H9 (cell line): ENCODE data around the gene GALNT16. TPM values are rescaled to one million over a fixed set of nuclear protein-coding genes. Genes with fewer than 3 reads are reported as not detected.

Experiments
- DNase-seq: peaks from one replicate; pipeline ENCODE4 v3.0.0-alpha.2; 2017
- H2AFZ ChIP-seq: one replicate; pipeline ENCODE4 v1.6.1; 2013; ENCODE audit warnings: mild to moderate bottlenecking, low read length, control low read depth, moderate library complexity
- H2AK5ac ChIP-seq: 2 replicates; pipeline ENCODE4 v1.6.1; 2013; ENCODE audit warnings: low read length, control low read depth, mixed read lengths; ENCODE audit not compliant: insufficient read length
- H2BK120ac ChIP-seq: one replicate; pipeline ENCODE4 v1.6.1; 2013; ENCODE audit warnings: low read depth, mild to moderate bottlenecking, low read length, control low read depth, inconsistent platforms; ENCODE audit not compliant: poor library complexity, severe bottlenecking
- H2BK12ac ChIP-seq: 2 replicates; pipeline ENCODE4 v1.6.1; 2013; ENCODE audit warnings: low read length, control low read depth, mixed read lengths, low read depth; ENCODE audit not compliant: insufficient read length
- H2BK15ac ChIP-seq: 2 replicates; pipeline ENCODE4 v1.6.1; 2013; ENCODE audit warnings: low read depth, low read length, control low read depth
- H2BK20ac ChIP-seq: one replicate; pipeline ENCODE4 v1.6.1; 2013; ENCODE audit warnings: low read depth, mild to moderate bottlenecking, low read length, control low read depth, inconsistent platforms; ENCODE audit not compliant: poor library complexity, severe bottlenecking
- H2BK5ac ChIP-seq: 2 replicates; pipeline ENCODE4 v1.6.1; 2013; ENCODE audit warnings: low read length, control low read depth, mixed read lengths; ENCODE audit not compliant: insufficient read length
- H3K14ac ChIP-seq: 2 replicates; pipeline ENCODE4 v1.6.1; 2013; ENCODE audit warnings: low read length, control low read depth; ENCODE audit not compliant: insufficient read depth
- H3K18ac ChIP-seq: 2 replicates; pipeline ENCODE4 v1.6.1; 2013; ENCODE audit warnings: low read depth, mild to moderate bottlenecking, mixed read lengths, low read length, control low read depth; ENCODE audit not compliant: insufficient read length
- H3K23ac ChIP-seq: 2 replicates; pipeline ENCODE4 v1.6.1; 2013; ENCODE audit warnings: low read length, control low read depth, mixed read lengths, low read depth; ENCODE audit not compliant: insufficient read length
- H3K23me2 ChIP-seq: 2 replicates; pipeline ENCODE4 v1.6.1; 2013; ENCODE audit warnings: low read depth, mild to moderate bottlenecking, mixed read lengths, low read length, control low read depth; ENCODE audit not compliant: insufficient read length, poor library complexity, severe bottlenecking
- H3K27ac ChIP-seq: 2 replicates; pipeline ENCODE4 v1.5.1; 2013; ENCODE audit warnings: low read length, control low read depth, mixed read lengths, low read depth; ENCODE audit not compliant: insufficient read length
- H3K27me3 ChIP-seq: 2 replicates; pipeline ENCODE4 v1.6.1; 2013; ENCODE audit warnings: low read length, control low read depth, inconsistent platforms; ENCODE audit not compliant: insufficient read depth
- H3K4ac ChIP-seq: 2 replicates; pipeline ENCODE4 v1.6.1; 2013; ENCODE audit warnings: low read depth, mild to moderate bottlenecking, control low read depth, inconsistent platforms, low read length, moderate library complexity
- H3K4me1 ChIP-seq: 2 replicates; pipeline ENCODE4 v1.6.1; 2013; ENCODE audit warnings: low read length, control low read depth, inconsistent platforms; ENCODE audit not compliant: insufficient read depth
- H3K4me2 ChIP-seq: 2 replicates; pipeline ENCODE4 v1.6.1; 2013; ENCODE audit warnings: low read length, control low read depth, mixed read lengths; ENCODE audit not compliant: insufficient read length, insufficient read depth
- H3K56ac ChIP-seq: 2 replicates; pipeline ENCODE4 v1.6.1; 2013; ENCODE audit warnings: low read depth, mild to moderate bottlenecking, mixed read lengths, low read length, control low read depth; ENCODE audit not compliant: insufficient read length
- H3K79me1 ChIP-seq: 2 replicates; pipeline ENCODE4 v1.6.1; 2013; ENCODE audit warnings: low read depth, mild to moderate bottlenecking, moderate library complexity, low read length, control low read depth, inconsistent platforms; ENCODE audit not compliant: insufficient read depth, poor library complexity, severe bottlenecking
- H3K79me2 ChIP-seq: 2 replicates; pipeline ENCODE4 v1.6.1; 2013; ENCODE audit warnings: low read length, control low read depth, inconsistent platforms; ENCODE audit not compliant: insufficient read depth
- H3K9ac ChIP-seq: 2 replicates; pipeline ENCODE4 v1.6.1; 2013; ENCODE audit warnings: low read length, control low read depth, mixed read lengths; ENCODE audit not compliant: insufficient read length; ENCODE audit errors: extremely low read depth
- H3K9me3 ChIP-seq: one replicate; pipeline ENCODE4 v1.6.1; 2013; ENCODE audit warnings: low read depth, low read length, inconsistent platforms; ENCODE audit not compliant: control insufficient read depth
- H3T11ph ChIP-seq: one replicate; pipeline ENCODE4 v1.6.1; 2013; ENCODE audit warnings: mild to moderate bottlenecking, low read length, control low read depth, inconsistent platforms
- H4K20me1 ChIP-seq: one replicate; pipeline ENCODE4 v1.6.1; 2013; ENCODE audit not compliant: control insufficient read depth, insufficient read length, insufficient read depth
- H4K5ac ChIP-seq: 2 replicates; pipeline ENCODE4 v1.6.1; 2013; ENCODE audit warnings: low read depth, mild to moderate bottlenecking, mixed read lengths, low read length, control low read depth; ENCODE audit not compliant: insufficient read length
- H4K8ac ChIP-seq: replicated peaks from 2 replicates; pipeline ENCODE4 v1.6.1; 2013; ENCODE audit warnings: low read length, control low read depth, mixed read lengths, low read depth; ENCODE audit not compliant: insufficient read length
- H4K91ac ChIP-seq: 2 replicates; pipeline ENCODE4 v1.6.1; 2013; ENCODE audit warnings: low read depth, mild to moderate bottlenecking, moderate library complexity, mixed read lengths, low read length, control low read depth; ENCODE audit not compliant: insufficient read length
- H3K27ac Mint-ChIP-seq, 3 experiments: 2 replicates in 2 of 3; 3 replicates in 1 of 3; pipeline ENCODE4 v1.8.0; 2020 to 2021; ENCODE audit warnings: mixed read lengths in 3 of 3, mild to moderate bottlenecking in 1 of 3, moderate library complexity in 1 of 3
- H3K27me3 Mint-ChIP-seq: 2 replicates; pipeline ENCODE4 v1.8.0; 2021; ENCODE audit warnings: low read depth, mild to moderate bottlenecking, moderate library complexity, mixed read lengths
- H3K36me3 Mint-ChIP-seq, 3 experiments: 2 replicates in 2 of 3; 3 replicates in 1 of 3; pipeline ENCODE4 v1.8.0; 2020 to 2021; ENCODE audit warnings: low read depth in 3 of 3, mixed read lengths in 3 of 3; ENCODE audit not compliant: insufficient read depth in 1 of 3
- H3K4me1 Mint-ChIP-seq, 2 experiments: 2 replicates each; pipeline ENCODE4 v1.8.0; 2020; ENCODE audit warnings: mixed read lengths in 2 of 2
- H3K4me3 Mint-ChIP-seq, 2 experiments: 2 replicates in 1 of 2; 3 replicates in 1 of 2; pipeline ENCODE4 v1.8.0; 2020 to 2021; ENCODE audit warnings: mild to moderate bottlenecking in 2 of 2, mixed read lengths in 2 of 2, moderate library complexity in 1 of 2
- H3K9me3 Mint-ChIP-seq, 2 experiments: 2 replicates in 1 of 2; 3 replicates in 1 of 2; pipeline ENCODE4 v1.8.0; 2020; ENCODE audit warnings: mild to moderate bottlenecking in 2 of 2, mixed read lengths in 2 of 2, moderate library complexity in 1 of 2
- WGBS: extraction: QIAGEN DNeasy Blood & Tissue Kit; methylation state at CpG from one replicate; pipeline ENCODE4 v1.1.7; 2013; ENCODE audit warnings: missing lambda C conversion rate, low lambda C conversion rate, mixed read lengths; ENCODE audit not compliant: insufficient read length; ENCODE audit errors: extremely low coverage; 5-methylcytosine and 5-hydroxymethylcytosine counted together
- total RNA-seq: library from RNA; stranded (reverse); gene quantifications from 2 replicates; pipeline ENCODE4 v1.2.1, GENCODE V29; 2021
- TF ChIP-seq, protein P1 (sequence below): fragments of 200-600 bp; sonication (generic); conservative IDR thresholded peaks from 3 replicates; pipeline ENCODE4 v1.8.0; 2021; ENCODE audit warnings: antibody characterized with exemption, mild to moderate bottlenecking

Gene GALNT16
- total RNA-seq, 1 experiment from 2014 or later, result 2.3 TPM

GRCh38 chr14:69314327-69314726 lies 54.4 kb downstream of the GALNT16 start:
- H3K56ac ChIP-seq, result no peak overlapping the region
- no peak overlapping the region for H3K4me3 Mint-ChIP-seq
- no peaks in the 10 kb centered on the region for H3K79me2 ChIP-seq
- H3K4me1 ChIP-seq, result peaks cover 9% of the 10 kb centered on the region; the same call in 1 of the 2 replicates
- no peak overlapping the region for H2BK120ac ChIP-seq
- no CpG with 5 or more reads among the region's 1 CpG for WGBS
- no peaks in the 10 kb centered on the region for H3K23me2 ChIP-seq
- H3K27me3 Mint-ChIP-seq, result no peaks in the 10 kb centered on the region; the same call in none of the 2 replicates
- no peak overlapping the region for H2BK20ac ChIP-seq
- no peak overlapping the region for H3K18ac ChIP-seq
- no peak overlapping the region for H3K4ac ChIP-seq
- no peaks in the 10 kb centered on the region for H4K20me1 ChIP-seq
- DNase-seq, result no peak
- no peak overlapping the region for H3T11ph ChIP-seq
- peaks cover 0 to 4% of the 10 kb centered on the region in 2 experiments; a peak in 1 of 5 replicates for H3K9me3 Mint-ChIP-seq
- H3K36me3 Mint-ChIP-seq, result peaks cover 0 to 5% (median 0%) of the 10 kb centered on the region in 3 experiments; a peak in 1 of 7 replicates
- H3K23ac ChIP-seq, result no peak overlapping the region
- no peak overlapping the region for H2BK5ac ChIP-seq
- H2BK12ac ChIP-seq, result no peak overlapping the region
- no peak overlapping the region for H3K4me2 ChIP-seq
- no peaks in the 10 kb centered on the region for H3K79me1 ChIP-seq
- TF ChIP-seq, protein P1, sequence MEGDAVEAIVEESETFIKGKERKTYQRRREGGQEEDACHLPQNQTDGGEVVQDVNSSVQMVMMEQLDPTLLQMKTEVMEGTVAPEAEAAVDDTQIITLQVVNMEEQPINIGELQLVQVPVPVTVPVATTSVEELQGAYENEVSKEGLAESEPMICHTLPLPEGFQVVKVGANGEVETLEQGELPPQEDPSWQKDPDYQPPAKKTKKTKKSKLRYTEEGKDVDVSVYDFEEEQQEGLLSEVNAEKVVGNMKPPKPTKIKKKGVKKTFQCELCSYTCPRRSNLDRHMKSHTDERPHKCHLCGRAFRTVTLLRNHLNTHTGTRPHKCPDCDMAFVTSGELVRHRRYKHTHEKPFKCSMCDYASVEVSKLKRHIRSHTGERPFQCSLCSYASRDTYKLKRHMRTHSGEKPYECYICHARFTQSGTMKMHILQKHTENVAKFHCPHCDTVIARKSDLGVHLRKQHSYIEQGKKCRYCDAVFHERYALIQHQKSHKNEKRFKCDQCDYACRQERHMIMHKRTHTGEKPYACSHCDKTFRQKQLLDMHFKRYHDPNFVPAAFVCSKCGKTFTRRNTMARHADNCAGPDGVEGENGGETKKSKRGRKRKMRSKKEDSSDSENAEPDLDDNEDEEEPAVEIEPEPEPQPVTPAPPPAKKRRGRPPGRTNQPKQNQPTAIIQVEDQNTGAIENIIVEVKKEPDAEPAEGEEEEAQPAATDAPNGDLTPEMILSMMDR, result no peak
- H2AFZ ChIP-seq, result no peak overlapping the region
- no peaks in the 10 kb centered on the region for H3K9me3 ChIP-seq
- H3K27ac Mint-ChIP-seq, result no peak overlapping the region
- H3K27ac ChIP-seq, result no peak overlapping the region
- no peak overlapping the region for H3K9ac ChIP-seq
- H4K5ac ChIP-seq, result no peak overlapping the region
- H4K8ac ChIP-seq, result no peak overlapping the region
- H3K27me3 ChIP-seq, result no peaks in the 10 kb centered on the region
- peaks cover 22 to 31% of the 10 kb centered on the region in 2 experiments for H3K4me1 Mint-ChIP-seq
- H3K14ac ChIP-seq, result no peak overlapping the region
- no peak overlapping the region for H2BK15ac ChIP-seq
- no peak overlapping the region for H2AK5ac ChIP-seq
- no peak overlapping the region for H4K91ac ChIP-seq
